ENCODE data around the gene SDK2. TPM values are rescaled to one million over a fixed set of nuclear protein-coding genes. Genes with fewer than 3 reads are reported as not detected.

Gene SDK2
- total RNA-seq, 2 experiments from 2014 or later = 2.4 to 2.5 TPM

GRCh38 chr17:73493956-73494926 is 150.0 kb downstream of the SDK2 start:
- Mint-ChIP-seq H3K27ac (no peak overlapping the region), H3K4me1 (no peaks in the 10 kb centered on the region), H3K4me3 (no peak overlapping the region), H3K36me3 (ENCODE audit: low read depth) (no peaks in the 10 kb centered on the region), H3K27me3 (no peaks in the 10 kb centered on the region), H3K9me3 (no peaks in the 10 kb centered on the region)
- POLR2A ChIA-PET = no interaction called here
- CTCF ChIA-PET = no interaction called here
- no peak for DNase-seq

- no peaks in the 10 kb centered on the region for H3K4me1 Mint-ChIP-seq
- DNase-seq = no peak
- H3K9me3 Mint-ChIP-seq = no peaks in the 10 kb centered on the region
- no peak overlapping the region for H3K27ac Mint-ChIP-seq
- H3K4me3 Mint-ChIP-seq = no peak overlapping the region
- H3K36me3 Mint-ChIP-seq (ENCODE audit: low read depth) = no peaks in the 10 kb centered on the region
- CTCF ChIA-PET = no interaction called here
- no peaks in the 10 kb centered on the region for H3K27me3 Mint-ChIP-seq
- POLR2A ChIA-PET = no interaction called here
These were observed 151.1 kb downstream of the SDK2 start for GRCh38 chr17:73492821-73493814.

- H3K36me3 Mint-ChIP-seq (ENCODE audit: low read depth) = no peaks in the 10 kb centered on the region
- H3K4me3 Mint-ChIP-seq = no peak overlapping the region
- no peaks in the 10 kb centered on the region for H3K4me1 Mint-ChIP-seq
- no peaks in the 10 kb centered on the region for H3K27me3 Mint-ChIP-seq
- ChIA-PET CTCF (no interaction called here), POLR2A (no interaction called here)
- DNase-seq = no peak
- no peak overlapping the region for H3K27ac Mint-ChIP-seq
- H3K9me3 Mint-ChIP-seq = no peaks in the 10 kb centered on the region
These were observed 152.0 kb downstream of the SDK2 start for GRCh38 chr17:73492125-73492820.

- H3K27me3 Mint-ChIP-seq = no peaks in the 10 kb centered on the region
- ChIA-PET POLR2A (no interaction called here), CTCF (no interaction called here)
- no peaks in the 10 kb centered on the region for H3K36me3 Mint-ChIP-seq (ENCODE audit: low read depth)
- H3K4me3 Mint-ChIP-seq = no peak overlapping the region
- H3K9me3 Mint-ChIP-seq = no peaks in the 10 kb centered on the region
- DNase-seq = no peak
- H3K4me1 Mint-ChIP-seq = no peaks in the 10 kb centered on the region
- no peak overlapping the region for H3K27ac Mint-ChIP-seq
These were observed 152.6 kb downstream of the SDK2 start for GRCh38 chr17:73491648-73492047.

GRCh38 chr17:73490851-73491250 is 153.4 kb downstream of the SDK2 start:
- ChIA-PET POLR2A (no interaction called here), CTCF (no interaction called here)
- Mint-ChIP-seq H3K27ac (no peak overlapping the region), H3K27me3 (no peaks in the 10 kb centered on the region), H3K9me3 (peaks cover 3% of the 10 kb centered on the region), H3K4me3 (no peak overlapping the region), H3K4me1 (no peaks in the 10 kb centered on the region), H3K36me3 (ENCODE audit: low read depth) (no peaks in the 10 kb centered on the region)
- no peak for DNase-seq

- no peaks in the 10 kb centered on the region for H3K27me3 Mint-ChIP-seq
- DNase-seq = no peak
- POLR2A ChIA-PET = no interaction called here
- H3K4me3 Mint-ChIP-seq = no peak overlapping the region
- CTCF ChIA-PET = no interaction called here
- no peaks in the 10 kb centered on the region for H3K36me3 Mint-ChIP-seq (ENCODE audit: low read depth)
- no peaks in the 10 kb centered on the region for H3K4me1 Mint-ChIP-seq
- H3K27ac Mint-ChIP-seq = no peak overlapping the region
- H3K9me3 Mint-ChIP-seq = peaks cover 4% of the 10 kb centered on the region
These were observed 154.3 kb downstream of the SDK2 start for GRCh38 chr17:73489991-73490390.

GRCh38 chr17:73489333-73489732 is 154.9 kb downstream of the SDK2 start:
- no peaks in the 10 kb centered on the region for H3K27me3 Mint-ChIP-seq
- peaks cover 6% of the 10 kb centered on the region for H3K9me3 Mint-ChIP-seq
- no peaks in the 10 kb centered on the region for H3K4me1 Mint-ChIP-seq
- ChIA-PET POLR2A (no interaction called here), CTCF (no interaction called here)
- H3K36me3 Mint-ChIP-seq (ENCODE audit: low read depth) = no peaks in the 10 kb centered on the region
- no peak overlapping the region for H3K27ac Mint-ChIP-seq
- no peak overlapping the region for H3K4me3 Mint-ChIP-seq
- no peak for DNase-seq

GRCh38 chr17:73485130-73485529 is 159.1 kb downstream of the SDK2 start:
- Mint-ChIP-seq H3K4me3 (no peak overlapping the region), H3K27me3 (peaks cover 2% of the 10 kb centered on the region), H3K36me3 (ENCODE audit: low read depth) (no peaks in the 10 kb centered on the region), H3K4me1 (no peaks in the 10 kb centered on the region), H3K9me3 (peaks cover 6% of the 10 kb centered on the region), H3K27ac (no peak overlapping the region)
- ChIA-PET POLR2A (no interaction called here), CTCF (no interaction called here)
- DNase-seq = no peak

GRCh38 chr17:73482894-73483293 is 161.4 kb downstream of the SDK2 start:
- Mint-ChIP-seq H3K9me3 (peaks cover 6% of the 10 kb centered on the region), H3K36me3 (ENCODE audit: low read depth) (no peaks in the 10 kb centered on the region), H3K4me1 (no peaks in the 10 kb centered on the region), H3K27me3 (peaks cover 2% of the 10 kb centered on the region), H3K4me3 (no peak overlapping the region), H3K27ac (no peak overlapping the region)
- no peak for DNase-seq
- POLR2A ChIA-PET = no interaction called here
- CTCF ChIA-PET = no interaction called here

- no peaks in the 10 kb centered on the region for H3K4me1 Mint-ChIP-seq
These were observed 162.0 kb downstream of the SDK2 start for GRCh38 chr17:73482251-73482716.

GRCh38 chr17:73481676-73482075 is 162.6 kb downstream of the SDK2 start:
- ChIA-PET CTCF (no interaction called here), POLR2A (no interaction called here)
- no peak overlapping the region for H3K4me3 Mint-ChIP-seq
- H3K9me3 Mint-ChIP-seq = peaks cover 6% of the 10 kb centered on the region
- no peaks in the 10 kb centered on the region for H3K36me3 Mint-ChIP-seq (ENCODE audit: low read depth)
- H3K27ac Mint-ChIP-seq = no peak overlapping the region
- no peaks in the 10 kb centered on the region for H3K4me1 Mint-ChIP-seq
- peaks cover 2% of the 10 kb centered on the region for H3K27me3 Mint-ChIP-seq
- DNase-seq = no peak

More at GRCh38 chr17:73482251-73482716, 162.0 kb downstream of the SDK2 start:
- Mint-ChIP-seq H3K9me3 (peaks cover 6% of the 10 kb centered on the region), H3K27me3 (peaks cover 2% of the 10 kb centered on the region), H3K4me3 (no peak overlapping the region), H3K27ac (no peak overlapping the region), H3K36me3 (ENCODE audit: low read depth) (no peaks in the 10 kb centered on the region)
- ChIA-PET POLR2A (no interaction called here), CTCF (no interaction called here)
- no peak for DNase-seq

- CTCF ChIA-PET = no interaction called here
- Mint-ChIP-seq H3K27ac (no peak overlapping the region), H3K4me3 (no peak overlapping the region), H3K36me3 (ENCODE audit: low read depth) (no peaks in the 10 kb centered on the region), H3K27me3 (peaks cover 2% of the 10 kb centered on the region), H3K9me3 (peaks cover 3% of the 10 kb centered on the region), H3K4me1 (no peaks in the 10 kb centered on the region)
- POLR2A ChIA-PET = no interaction called here
- DNase-seq = no peak
These were observed 163.5 kb downstream of the SDK2 start for GRCh38 chr17:73480740-73481139.

Measured in activated CD4-positive, alpha-beta memory T cell treated with anti-CD3 and anti-CD28 coated beads, Interleukin-2, amount 10 ng/mL, durations not matched to agents 7 days and 5 days (primary cell).